Measurements from ENCODE around the gene OS9.

GRCh38 chr12:57743769-57744168 lies 49.8 kb downstream of the OS9 start:
- TF ChIP-seq CTCF (IDR thresholded peaks at IDR 0.05) (no peak), POLR2A (IDR thresholded peaks at IDR 0.05) (no peak)

All from sigmoid colon (tissue), 3 donors.